ENCODE results near the gene SERPINH1.

DNA sequence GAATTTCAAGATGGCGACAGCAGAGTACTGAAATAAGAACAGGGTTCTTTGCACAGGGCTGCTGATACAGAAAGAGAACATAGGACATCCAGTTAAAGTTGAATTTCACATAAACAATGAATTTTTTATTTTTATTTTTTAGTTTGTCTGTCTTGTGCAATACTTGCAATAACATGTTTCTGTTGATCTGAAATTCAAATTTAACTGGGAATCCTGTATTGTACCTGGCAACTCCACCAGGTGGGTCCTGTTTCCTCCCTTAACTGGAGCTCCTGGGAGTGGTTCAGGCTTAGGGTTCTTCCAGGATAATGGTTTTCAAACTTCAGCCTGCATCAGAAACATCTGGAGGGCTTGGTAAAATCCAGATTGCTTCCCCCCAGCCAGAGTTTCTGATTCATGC, 14.9 kb upstream of the SERPINH1 start:
- TF ChIP-seq, protein P1, sequence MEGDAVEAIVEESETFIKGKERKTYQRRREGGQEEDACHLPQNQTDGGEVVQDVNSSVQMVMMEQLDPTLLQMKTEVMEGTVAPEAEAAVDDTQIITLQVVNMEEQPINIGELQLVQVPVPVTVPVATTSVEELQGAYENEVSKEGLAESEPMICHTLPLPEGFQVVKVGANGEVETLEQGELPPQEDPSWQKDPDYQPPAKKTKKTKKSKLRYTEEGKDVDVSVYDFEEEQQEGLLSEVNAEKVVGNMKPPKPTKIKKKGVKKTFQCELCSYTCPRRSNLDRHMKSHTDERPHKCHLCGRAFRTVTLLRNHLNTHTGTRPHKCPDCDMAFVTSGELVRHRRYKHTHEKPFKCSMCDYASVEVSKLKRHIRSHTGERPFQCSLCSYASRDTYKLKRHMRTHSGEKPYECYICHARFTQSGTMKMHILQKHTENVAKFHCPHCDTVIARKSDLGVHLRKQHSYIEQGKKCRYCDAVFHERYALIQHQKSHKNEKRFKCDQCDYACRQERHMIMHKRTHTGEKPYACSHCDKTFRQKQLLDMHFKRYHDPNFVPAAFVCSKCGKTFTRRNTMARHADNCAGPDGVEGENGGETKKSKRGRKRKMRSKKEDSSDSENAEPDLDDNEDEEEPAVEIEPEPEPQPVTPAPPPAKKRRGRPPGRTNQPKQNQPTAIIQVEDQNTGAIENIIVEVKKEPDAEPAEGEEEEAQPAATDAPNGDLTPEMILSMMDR (IDR thresholded peaks at IDR 0.05) = no peak
- no peak for TF ChIP-seq POLR2A (IDR thresholded peaks at IDR 0.05)
